NCI-H510A treated with DMSO at 0.1 percent for 48 hours (cell line): ENCODE measurements around the gene ABHD17A.

Experiments used
- DNase-seq: peaks from one replicate; lab custom pipeline; 2025; lab: John Stamatoyannopoulos, UW

ABHD17A gene

DNA sequence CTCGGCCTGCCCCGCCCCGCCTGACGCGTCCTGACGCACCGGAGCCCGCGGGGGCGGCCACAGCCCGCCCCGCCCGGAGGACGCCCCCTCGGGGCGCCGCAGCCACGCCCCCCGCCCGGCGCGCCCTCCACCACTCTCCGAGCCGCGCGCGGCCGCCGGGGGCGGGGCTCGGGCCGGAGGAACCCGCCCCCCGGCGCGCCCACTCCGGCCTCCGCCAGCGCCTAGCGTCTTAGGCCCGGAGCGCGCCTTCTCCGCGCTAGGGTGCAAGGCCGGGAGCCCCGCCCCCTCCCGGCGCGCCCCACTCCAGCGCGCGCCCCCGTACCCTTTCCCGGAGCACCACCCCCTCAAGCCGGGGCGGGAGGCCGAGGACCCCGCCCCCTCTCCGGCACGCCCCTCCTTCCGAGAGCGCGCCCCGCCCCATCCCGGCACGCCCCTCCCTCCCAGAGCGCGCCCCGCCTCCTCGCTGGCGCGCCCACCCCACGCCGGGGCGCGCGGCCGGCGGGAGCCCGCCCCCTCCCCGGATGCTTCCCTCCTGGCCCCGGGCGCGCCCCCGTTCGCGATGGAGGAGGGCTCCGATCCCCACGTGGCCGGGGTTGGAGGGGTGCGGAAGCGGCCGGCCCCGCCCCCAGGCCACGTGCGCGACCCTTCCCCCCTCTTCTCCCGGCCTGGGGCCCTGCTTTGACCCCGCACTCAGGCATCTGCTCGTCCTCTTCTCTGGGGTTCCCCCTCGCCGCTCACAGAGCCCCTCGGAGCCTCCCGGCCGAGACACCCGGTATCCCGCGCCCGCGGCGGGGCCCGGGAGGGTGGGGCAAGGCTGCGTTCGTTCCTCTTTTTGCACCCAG is 21.4 kb downstream of the ABHD17A start:
- peak; percentile 87 for DNase-seq

DNA sequence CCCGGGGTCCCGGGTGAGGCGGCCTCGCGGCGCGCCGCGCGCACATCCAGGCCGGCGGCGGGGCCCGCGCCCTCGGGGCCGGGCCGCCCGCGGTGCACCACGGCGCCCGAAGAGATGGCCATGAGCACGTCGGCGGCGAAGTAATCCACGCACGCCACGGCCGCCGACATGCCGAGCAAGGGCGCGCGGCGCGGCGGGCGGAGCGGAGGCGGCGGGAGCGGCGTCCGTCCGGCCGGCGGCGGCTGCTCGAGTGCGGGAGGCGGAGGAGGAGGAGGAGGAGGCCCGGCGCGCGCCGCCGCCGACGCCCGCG is 22.0 kb downstream of the ABHD17A start, which contains the start of gene KLF16:
Gene KLF16 (minus strand): TSS at position 252 of the 310 bp plus-strand sequence. CDS start 82 bp downstream, at position 170.
- no peak for DNase-seq

DNA sequence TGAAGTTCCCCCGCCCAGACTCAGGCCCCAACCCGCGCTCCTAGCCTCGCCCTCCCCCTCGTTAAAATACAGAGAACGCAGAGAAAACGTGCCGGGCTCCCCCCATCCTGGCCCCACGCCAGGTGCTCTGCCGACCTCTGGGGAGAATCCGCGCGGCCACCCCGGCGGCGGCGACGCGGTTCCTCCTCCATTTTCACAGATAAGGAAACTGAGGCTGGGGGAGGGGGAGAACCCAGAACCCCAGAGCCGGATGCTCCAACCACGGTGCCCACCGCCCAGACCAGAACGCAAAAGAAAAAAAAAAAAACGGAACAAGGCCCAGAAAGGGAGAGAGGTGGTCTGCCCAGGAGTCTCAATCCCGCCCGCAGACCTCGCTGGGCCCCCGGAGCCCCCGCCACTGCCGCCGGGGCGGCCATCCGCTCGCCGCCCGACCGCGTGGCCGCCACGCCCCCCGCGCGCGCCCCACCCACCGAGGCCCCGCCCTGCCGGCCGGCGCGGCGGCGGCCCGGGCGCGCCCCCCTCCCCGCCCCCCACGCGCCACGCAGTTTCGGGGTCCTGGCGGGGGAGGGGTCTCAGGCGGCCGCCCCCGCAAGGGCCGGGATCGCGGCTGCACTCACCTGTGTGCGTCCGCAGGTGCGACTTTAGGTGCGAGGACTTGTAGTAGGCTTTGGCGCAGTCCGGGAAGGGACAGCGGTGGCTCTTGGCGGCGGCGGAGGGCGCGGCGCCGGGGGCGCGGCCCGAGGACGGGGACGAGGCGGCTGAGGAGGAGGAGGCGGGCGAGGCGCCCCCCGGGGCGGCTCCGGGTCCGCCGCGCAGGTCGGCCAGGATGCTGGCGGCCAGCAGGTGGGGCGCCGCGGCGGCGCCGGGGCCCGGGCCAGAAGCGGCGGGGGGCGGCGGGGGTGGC is 22.6 kb downstream of the ABHD17A start:
- no peak for DNase-seq

DNA sequence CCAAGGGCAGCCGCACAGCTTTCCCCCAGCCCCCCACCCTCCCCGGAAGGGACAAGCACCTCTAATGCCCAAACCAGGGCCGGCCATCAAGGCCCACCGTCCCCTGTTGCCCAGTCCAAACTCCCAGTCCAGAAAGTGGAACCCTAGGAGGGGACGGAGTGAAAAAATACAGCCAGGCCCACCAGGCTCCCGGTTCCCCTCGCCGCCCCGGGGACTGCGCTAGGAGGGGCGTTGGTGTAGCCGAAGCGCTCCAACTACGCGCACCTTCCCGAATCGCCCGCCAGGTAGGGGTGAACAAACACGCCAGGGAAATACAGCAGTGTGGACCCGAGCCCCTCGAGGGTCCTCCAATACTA is 23.2 kb downstream of the ABHD17A start:
- DNase-seq: no peak

DNA sequence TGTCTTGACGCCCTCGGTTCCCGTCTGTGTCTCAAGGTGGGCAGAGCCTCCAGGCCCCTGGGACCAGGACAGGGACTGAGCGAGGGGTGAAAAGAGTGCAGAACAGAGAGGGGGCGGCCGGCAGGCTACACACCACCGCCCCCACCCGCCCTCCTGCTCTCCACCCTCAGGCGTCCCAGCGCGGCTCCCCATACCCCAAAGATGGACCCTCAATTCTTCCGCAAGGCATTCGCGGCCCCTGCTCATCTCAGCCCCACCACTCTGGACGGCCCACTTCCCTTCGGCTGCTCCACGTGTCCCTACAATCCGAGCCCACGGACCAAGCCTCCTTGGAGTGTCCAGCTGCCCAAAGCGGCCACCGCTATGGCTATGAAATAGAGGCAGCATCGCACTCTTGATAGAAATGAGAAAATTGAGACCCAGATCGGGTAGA is 23.7 kb downstream of the ABHD17A start:
- DNase-seq: no peak

DNA sequence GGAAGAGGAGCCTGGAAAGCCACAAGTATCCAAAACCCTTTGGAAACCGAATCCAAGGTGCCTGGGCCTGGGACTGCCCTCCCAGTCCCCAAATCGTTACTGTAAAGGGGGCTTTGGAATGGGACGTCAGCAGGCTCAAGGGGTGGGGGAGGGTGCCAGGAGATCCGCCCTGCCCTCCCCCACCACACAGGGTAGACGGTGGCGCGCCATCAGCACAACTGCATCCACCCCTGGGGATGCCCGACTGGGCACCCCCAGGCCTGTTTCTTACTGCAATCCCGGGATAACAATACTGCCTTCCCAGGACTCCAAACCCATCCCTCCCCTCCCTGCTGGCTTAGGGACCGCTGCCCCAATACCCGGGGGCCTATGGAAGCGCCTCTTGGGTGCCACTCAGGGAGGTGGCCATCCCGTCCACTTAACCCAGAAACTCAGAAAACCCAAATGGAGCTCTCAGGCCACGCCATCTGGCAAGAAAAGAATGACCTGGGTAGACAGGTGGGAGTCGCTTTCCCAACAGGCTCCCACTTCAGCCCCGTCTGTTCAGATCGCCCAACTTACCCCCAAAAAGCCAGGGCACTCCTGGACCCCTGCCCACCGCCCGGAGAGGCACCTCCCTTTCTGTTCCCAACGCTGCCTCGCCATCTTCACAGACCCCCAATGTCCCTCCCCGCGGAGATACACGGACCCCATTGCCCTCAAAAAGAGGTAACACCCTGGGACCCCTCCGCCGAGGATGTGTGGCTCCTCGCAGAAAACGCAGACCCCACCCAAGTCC is 24.3 kb downstream of the ABHD17A start:
- DNase-seq: no peak

DNA sequence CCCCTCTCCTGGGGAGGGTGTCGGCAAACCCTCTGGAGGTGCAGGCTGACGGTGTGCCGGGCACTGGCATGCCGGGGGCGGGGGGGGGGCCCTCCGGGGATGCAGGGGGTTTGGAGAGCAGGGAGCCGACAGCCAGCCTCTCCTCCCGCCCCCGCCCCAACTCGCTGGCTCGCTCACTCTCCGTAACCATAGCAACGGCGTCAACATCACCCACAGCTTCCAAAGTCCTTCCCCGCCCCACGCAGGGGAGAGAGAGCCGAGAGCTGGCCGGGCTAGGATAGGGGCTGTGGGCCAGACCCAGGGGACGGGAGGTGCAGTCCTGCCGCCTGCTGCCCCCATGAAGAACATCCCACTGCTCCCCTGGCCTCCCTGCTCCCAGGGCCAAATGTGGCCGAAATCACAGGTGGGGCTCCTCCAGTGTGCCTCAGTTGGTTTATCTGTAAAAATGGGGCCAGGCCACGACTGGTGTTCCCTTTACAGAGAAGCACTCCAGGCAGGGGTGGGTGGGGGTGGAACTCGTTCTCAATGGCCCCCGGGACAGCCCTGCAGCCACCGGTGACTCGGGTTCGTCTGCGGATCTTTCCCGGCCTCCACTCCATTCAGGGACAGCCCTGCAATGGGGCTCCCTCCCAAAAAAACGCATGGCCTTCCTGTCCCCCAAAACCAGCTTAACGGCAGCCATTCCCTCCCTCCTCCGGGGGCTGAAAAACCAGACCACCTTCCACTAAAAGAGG is 25.1 kb downstream of the ABHD17A start:
- no peak for DNase-seq

DNA sequence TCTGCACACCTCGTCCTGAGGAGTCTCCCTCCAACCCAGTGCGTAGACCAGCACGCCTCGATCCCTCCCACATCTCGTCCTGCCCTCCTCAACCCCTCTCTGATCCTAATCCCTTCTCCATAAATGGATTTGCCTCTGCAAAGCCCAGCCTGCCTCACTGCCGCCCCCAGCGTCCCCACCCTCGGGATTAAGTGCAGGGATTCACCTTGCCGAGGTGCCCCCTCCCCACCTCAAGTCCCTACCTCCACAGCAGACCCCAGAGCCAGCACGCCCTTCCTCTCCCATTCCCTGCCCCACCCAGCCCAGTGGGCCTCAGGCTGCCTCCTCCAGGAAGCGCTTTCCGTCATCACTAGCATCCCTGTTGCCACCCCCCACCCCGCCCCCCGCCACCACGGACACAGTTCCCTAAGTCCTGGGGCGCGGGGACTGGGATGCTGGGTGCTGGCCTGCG is 25.9 kb downstream of the ABHD17A start:
- DNase-seq: no peak

DNA sequence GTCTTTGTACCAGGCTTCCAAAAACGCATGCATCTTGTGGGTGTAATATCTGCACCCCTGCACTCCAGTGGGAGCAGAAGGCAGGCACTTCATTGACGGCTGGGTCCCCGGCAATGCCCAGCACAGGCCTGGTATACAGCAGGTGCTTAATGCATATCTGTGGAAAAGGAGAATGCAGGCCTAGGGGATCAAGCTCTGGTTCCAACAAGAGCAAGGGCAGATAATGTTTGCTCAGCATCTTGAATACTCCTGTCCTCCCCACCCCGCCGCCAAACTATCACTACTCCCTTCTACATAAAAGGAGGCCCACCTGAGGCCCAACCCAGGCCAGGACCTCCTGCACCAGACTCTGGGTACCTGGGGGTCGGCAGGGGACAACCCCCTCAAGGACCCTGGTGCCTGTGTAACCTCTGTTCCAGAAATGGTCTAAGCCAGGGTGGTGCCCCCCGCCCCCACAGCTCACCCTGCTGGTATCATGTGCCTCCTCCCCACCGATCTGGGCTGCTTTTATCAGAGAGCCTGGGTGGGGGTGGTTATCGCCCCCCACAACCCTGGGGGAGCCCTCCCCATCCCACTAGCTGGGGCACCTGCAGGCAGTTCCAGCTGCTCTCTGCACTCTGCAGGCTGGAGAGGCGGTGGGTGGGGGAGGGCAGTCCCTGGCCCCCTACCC is 26.7 kb downstream of the ABHD17A start:
- no peak for DNase-seq

DNA sequence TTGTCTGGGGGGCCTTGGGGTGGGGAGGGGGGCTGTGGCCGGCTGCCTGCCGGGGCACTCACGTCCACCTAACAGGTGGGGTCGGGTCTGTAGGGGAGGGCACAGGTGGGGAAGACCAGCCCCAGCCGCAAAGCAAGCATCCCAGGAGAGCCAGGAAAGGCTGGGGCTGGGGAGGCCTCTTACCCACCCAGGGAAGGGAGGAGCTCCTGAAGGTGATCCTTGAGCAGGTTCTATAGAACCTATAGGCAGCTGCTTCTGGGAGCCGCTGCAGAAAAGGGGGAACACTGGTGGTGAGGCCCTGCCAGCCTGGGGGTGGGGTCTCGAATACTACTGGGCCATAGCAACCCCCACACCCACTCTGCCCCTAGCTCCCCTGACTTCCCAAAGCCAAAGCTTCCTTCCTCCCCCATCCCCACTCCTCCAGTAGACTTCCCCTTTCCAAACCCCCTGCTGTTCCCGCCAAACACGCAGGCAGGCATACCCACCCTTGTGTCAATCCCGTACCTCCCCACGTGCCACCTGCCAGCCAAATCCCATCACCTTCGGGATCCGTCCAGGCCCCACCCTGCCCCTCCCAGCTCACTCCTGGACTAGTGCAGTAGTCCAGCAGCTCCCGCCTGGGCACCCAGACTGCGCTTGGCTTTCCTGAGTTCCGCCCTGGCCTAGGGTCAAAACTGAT is 27.5 kb downstream of the ABHD17A start:
- no peak for DNase-seq

DNA sequence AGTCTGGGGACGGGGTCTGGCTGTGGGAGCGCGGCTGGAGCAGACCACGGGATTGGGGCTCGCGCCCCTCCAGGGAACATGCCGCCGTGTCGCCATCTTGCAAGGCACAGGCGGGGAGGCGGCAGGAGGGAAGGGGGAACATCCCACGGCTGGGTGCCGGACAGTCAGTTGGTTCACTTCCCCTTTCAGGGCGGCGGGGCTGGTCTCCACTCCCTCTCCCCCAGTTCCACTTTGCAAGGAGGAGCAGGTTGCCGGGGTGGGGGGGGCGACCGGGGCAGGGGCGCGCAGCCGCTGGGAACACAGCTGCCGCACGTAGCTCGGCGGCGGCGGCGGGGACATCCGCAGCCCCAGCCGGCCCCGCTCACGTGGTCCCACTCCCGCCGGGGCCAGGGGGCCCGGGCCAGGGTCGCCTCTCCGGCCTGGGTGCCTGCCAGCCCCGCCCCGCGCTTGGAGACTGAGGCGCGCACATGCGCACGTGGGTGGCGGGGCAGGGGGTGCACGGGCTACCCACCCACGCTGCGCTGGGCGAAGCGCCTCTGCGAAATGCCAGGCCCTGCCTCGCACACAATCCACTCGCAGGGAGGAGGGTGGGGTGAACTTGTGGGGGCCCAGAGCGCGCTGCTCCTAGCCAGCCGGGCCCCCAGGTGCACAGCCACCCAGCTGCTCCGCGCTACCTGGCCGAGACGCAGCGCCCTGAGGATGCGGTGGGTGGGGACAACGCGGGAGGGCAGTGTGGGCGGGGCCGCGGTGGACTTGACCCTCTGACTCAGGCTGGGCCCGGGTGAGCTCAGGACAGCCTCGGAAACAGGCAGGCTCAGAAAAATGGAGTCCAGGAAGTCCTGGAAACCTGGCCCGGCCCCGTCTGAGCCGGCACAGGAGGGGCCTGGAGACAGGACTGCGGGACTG is 28.3 kb downstream of the ABHD17A start:
- DNase-seq: no peak

DNA sequence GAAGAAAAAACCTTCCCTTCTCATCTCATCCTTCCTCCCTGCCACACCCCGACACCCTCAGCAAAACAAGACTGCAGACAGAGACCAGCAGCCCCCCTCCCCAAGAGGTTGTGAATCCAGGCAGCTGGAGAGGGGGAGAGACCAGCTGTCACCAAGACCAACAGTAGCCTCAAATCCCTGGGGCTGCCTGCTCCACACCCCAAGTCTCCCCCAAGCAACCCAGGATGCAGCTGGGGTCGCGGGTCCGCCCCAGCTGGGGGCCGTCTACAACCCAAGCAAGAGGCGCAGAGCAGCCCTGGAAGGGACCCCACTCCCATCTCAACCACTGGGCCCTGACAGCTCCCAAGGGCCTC is 29.0 kb downstream of the ABHD17A start:
- DNase-seq: no peak

DNA sequence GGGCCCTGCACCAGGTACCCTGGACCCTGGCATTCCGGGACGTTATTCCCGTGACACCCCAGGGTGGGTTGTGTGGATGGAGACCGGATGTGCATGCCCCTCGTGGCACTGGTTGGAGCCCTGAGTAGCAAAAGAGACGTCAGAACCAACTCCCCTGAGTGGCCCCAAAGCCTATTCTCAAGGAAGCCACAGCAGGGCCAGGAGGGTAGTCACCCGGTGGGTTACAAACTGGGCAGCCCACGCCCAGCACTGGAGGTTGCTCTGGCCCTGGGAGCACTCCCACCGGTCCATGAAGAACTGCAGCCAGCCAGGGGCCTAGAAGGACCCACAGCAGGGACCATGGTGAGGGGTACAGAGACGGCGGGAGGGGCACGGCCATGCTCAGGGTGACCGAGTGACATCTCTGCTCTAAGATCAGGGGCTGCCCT is 29.5 kb downstream of the ABHD17A start:
- DNase-seq: no peak

DNA sequence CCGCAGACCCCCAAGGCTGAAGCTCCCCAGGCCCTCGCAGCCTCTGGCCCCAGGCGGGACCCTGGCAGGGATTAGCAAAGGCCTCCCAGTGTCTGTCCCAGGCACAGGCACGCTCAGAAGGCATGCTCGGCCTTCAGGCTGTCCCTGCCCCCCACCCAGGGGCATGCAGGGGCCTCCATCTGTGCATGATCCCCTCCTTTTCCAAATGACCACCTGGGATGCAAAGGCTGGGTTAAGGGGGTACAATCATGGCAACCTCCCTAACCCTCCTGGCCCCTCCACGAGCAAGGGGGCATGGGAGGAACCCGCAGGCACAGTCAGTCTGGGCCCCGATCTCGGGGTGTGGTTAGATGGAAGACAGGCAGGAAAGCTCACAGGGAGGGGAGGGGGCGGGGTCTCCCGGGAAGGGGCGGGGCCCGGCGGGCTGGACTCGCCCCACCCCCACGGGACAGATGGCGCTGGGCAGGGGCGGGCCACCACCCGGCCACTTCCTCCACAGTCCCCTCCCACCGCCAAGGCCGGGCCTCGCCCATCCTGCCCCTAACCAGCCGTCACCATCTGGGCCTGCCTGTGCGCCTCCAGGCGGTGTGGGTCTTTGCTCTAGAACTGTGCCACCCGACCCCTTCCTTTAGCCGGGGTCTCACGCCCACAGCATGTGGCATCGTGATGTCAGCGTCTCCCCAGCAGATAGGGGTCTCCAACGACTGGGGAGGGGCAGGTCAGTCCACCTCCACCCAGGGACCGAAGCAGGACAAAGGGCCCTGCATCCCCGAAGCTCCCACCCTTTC is 30.1 kb downstream of the ABHD17A start:
- no peak for DNase-seq

DNA sequence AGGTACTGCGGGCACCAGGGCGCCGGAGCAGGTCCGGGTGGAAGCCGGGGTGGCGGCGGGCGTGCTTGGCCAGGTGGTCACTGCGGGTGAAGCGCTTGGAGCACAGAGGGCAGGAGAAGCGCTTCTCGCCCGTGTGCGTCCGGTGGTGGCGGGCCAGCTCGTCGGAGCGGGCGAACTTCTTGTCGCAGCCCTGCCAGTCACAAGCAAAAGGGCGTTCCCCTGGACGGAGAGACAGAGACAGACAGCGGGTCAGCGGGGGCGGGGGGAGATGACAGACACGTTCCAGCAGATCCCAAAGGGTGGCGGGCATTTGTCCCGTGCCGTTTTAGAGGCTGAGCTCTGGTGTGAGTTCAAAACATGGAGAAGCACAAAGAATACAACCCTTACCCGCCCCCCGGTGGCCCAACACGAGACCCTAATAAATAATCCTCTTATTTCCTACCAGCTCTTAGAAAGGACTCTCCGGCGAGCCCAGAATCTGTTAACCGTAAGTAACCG is 30.7 kb downstream of the ABHD17A start:
- DNase-seq: no peak

DNA sequence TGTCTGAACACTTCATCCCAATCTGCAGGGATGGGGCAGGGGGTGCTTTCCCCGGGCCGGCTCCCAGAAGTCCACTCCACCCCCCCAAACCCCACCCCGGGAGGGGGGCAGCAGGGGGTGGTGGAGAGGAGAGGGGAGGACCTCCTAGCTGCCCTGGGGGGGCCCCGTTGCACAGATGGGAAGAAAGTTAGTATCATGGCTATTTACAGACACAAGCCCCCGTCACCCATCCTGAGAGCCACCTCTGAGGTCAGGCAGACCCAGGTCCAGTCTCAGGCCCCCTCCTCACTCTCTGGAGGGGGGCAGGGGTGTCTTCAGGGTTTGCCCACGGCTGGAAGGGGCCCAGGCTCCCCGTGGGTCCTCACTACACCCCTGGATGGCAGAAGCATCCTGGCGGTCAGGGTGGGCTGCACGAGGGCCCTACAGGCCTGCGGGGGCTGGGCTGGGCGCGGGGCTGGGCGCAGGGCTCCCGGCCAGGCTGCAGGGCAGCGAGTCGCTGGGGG is 31.2 kb downstream of the ABHD17A start:
- no peak for DNase-seq

DNA sequence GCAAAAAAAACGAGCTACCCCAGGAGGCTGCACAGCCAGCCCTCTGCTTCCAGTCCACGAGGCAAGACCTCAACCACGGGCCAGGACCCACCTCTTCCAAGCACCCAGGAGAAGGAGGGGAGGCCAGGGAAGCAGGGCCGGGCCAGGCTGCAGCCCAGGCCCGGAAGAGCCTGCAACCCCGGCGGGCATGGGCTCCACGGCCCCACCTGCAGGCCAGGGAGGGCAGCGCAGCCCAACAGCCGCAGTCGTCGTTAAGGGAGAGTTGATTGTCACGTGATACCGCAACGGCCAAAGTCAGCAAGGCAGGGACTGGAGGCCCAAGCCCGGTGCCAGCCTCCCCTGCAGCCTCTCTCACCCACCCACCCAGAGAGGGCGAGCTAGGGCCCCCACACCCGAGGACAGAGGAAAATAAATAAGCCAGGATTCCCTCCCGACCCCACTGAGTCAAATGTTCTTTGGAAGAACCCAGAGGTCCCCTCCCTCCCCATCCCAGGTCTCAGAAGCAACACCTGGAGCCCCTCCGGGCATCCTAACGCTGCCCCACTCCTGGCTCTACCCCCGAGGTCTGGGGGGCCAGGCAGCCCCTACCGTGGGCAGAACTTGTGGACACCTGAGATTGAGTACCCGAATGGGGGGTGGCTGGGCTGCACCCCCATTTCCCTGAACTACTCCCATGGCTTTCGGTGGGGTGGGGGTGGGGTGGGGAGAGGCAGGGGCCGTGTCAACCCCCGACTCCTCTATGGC is 31.8 kb downstream of the ABHD17A start:
- peak; percentile 68 for DNase-seq
